Stimulated activated CD4-positive, alpha-beta T cell treated with anti-CD3 and anti-CD28 coated beads, Interleukin-2, amount 100 ng/mL, for 24 hours (primary cell): Measurements from ENCODE around the gene ARNT2.

Experiments
- DNase-seq, 2 donors: peaks; one replicate each; pipeline ENCODE4 v3.0.0-alpha.2; 2020

ARNT2 gene

DNA sequence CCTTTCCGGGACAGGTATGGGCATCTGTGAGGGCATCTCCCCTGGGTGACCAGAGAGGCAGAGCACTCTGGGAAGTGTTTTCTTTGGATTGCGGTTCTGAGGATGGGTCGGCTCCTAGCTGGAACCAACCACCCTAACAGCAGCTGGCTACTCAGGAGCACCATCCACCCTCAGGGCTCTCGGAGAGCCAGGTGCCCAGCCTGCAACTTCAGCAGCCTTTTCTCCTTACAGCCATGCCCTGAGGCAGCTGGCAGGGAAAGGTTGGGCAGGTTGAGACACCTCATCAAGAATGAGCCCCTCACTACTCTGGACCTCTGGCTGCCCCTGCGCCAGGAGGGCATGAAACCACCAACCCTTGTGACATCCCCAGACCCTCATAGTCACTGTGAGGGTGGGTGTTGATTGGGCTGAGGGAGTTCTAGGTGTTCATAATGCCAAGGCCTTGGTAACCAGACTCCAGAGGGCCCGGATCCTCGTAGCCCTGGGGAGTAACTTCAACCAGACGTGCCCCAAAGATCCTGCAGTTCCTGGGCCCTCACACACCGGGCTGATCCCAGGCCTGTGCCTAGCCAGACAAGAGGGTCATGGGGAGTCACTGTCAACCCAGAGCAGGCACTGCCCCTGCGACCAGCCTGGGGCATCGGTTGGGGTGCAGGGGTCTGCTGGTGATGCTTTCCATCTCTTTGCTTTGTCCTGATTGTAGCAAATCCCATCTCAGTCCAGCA lies 176.5 kb downstream of the ARNT2 start:
- no peak for DNase-seq

DNA sequence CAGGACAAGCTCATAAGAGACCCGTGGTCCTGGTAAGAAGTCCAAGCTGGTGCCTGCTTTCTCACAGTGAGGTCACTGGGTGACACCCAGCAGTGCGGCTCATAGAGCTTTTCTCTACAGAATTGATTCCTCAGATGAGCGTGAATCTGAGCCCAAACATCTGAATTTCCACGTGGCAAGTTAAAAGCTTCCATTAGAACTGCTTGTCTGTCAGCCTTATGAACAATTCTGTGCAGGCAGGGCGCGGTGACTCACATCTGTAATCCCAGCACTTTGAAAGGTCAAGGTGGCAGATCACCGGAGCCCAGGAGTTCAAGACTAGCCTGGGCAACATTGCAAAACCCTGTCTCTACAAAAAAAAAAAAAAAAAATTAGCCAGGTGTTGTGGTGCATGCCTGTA lies 177.8 kb downstream of the ARNT2 start:
- DNase-seq, result no peak

DNA sequence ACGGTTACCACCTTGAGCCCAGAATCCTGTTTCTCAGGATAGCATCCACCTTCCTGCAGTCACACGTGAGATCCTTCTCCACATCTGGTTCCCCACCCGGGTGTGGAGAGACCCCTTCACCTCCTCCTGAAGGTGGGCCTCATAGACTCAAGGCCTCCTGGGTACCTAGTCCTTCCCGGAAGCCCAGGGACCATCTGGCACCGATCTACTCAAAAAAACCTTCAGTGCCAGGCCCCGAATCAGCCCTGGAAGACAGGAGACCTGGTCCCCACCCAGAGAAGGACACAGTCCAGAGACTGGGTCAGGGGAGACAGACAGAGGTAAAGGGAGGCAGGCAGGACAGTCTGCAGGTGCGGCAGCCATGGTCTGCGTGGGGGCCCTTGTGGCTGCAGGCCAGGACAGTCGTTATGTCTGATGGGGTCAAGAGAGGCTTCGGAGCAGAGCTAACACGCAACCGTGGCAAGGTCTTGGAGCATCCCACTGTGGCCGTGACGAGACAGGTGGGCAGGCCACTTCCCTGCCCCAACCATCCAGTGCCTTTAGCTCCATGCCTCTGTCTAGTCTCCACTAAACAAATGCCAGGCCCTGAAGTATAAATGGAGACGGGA lies 178.7 kb downstream of the ARNT2 start:
- no peak for DNase-seq

DNA sequence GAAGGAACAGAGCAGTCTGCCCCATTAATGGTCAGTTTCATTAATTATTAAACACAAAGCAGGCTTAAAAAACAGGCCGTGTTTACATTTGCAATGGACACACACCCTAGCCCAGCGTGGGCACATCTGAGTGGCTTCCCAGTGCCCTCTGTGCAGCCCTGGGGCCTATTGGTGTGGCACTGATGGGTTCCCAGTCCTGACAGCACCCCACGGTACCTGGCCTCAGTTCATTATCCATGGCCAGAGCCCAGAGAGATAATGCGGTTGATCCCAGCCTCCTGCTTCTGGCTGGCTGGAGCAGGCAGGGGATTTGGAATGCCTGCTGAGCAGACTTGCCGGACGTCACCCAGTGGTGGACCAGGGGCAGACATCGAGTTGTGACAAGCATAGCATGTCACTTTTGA lies 180.4 kb downstream of the ARNT2 start:
- no peak for DNase-seq

DNA sequence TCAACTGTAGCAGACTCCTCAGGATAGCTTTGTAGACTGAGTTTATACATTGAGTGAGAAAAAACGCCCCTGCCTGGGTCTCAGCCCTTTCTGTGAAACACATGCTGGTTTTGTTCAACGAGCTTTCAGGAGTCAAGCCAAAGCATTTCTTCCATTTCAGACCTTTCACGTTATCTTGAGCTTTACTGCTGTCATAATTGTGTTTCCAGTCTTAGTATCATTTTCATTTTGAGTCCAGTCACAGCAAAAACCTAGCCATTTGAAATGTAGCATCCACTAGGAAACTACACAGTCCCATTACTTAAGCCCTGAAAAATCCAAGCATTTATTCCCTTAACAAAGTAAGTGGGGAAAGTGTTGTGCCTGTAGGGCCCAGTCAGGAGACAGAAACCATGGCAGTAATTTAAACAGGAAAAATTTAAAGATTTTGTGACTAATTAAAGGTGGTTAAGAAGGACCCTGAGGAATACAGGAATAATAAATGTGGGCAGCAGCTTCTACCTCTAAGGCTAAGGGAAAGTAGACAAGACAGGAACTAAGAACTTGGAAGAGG lies 180.9 kb downstream of the ARNT2 start:
- DNase-seq, result no peak

DNA sequence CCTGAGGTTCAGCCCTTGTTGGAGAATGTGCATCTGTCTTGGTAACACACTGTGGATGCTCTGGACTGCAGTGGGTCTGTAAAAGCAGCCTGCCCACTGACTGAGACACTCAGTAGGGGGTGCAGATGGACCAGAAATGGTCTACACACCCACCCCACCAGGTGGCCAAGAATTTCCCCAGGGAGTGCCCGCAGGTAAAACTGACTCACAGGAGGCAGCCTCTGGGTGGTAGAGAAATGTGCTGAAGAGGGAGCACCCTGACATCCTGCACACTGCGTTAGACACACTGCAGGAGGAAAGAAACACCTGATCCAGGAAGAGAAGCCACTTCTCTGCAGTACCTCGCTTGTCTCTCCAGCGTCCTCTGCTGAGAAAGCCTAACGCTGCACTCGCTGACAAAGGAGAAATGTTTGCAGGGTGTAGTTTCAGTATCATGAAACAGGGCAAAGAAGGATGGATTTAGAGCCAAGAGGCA lies 181.4 kb downstream of the ARNT2 start:
- no peak for DNase-seq

DNA sequence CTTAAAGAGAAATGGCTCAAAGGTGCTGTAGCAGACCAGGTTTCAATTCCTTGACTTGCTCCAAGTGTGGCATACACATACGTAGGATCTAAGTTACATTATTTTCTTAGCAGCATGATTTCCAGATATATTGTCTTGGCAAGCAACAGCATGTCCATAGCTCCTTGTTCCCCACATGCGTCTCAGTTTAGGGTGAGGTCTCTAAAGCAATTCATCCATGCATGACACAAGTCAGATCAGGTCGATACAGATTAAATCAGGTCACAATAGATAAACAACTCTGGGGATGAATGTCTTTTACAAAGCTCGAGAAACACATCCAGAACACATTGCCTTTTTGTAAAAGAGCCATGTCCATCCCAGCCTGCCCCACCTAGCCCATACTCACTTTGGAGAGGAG lies 182.0 kb downstream of the ARNT2 start:
- no peak for DNase-seq

DNA sequence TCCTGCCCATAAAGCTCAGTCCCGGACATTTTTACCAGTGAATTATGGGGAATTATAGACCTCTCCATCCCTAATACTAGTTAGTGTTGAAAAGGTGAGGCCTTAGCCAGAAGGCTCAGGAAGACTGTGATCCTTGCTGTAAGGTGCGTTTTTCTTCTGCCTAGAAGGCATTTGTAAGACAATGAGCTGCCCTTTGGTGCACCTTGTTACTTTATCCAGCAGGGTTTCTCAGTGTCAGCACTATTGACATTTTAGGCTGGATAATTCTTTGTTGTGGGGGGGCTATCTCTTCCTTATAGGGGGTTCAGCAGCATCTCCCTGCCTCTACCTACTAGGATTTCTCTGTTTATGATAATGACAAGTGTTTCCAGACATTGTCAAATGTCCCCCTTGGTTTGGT lies 182.8 kb downstream of the ARNT2 start:
- DNase-seq, result no peak

DNA sequence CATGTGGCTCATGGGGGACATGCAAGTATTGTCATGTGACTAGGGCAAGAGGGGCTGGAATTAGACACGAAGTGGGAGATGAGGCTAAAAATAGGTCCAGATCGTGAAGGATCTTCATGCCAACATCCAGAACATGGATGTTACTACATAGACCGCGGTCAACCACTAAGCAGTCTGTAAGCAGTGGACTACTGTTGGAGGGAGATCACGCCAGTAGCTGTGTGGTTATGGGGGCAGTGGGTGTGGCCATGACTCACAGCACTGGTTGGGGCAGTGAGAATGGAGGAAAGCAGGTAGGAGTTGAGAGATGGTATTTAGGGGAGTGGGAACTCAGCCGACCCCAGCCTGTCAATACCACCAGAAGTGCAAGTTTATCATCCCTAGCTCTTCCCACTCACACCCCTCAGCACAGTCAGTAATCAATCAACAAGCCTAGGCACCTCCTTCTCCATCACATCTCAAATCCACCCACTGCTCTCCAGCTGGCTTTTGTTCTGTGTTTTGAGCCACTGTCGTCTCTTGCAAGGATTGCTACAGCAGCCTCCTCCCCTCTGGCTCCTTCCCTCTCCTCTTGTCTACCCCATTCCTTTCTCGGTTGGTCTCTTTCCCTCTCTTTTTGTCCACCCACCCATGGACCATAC lies 183.8 kb downstream of the ARNT2 start:
- DNase-seq, result no peak

DNA sequence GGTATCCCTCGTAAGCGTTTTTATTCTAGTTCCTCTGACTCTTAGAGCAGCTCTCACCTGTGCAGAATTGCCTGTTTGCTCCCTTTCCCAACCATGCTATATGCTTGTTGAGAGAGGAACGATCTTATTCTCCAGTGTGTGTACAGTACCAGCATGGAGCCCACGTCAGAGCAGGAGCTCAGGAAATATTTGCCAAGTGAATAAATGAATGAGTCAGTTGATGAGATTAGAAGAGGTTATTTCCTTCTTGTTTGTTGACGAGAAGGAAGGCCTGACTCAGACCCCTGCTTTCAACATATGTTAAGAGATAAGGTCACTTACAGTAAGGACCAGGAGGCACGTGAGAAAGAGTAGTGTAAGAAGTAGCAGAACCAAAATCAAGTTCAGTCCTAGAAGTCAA lies 184.6 kb downstream of the ARNT2 start:
- DNase-seq, result no peak

DNA sequence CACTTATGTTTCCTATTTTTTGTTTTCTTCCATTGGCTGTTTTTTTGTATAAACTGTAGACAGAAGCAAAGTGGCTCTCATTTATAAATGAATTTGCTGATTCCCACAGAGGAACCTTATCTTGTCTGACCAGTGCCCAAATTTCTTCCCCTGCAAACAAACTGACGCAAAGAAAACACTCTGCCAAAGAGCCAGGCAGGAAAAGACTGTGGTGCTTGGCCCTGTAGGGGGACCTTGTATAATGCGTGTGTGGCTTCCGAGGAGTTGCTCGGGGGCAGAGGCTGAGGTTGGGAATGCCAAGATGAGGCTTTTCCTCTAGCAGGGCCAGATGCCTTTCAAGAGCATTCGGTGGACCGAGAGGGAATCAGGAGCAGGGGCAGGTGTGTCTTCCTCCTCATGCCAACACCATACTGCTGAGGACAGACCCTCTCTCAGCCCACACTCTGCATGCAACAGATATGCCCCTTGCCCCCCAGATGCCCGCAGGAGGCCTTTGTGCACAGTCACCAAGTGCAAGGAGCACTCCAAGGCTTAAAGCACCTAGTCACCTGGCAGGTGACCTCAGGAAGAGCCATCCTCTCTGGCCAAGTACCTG lies 186.7 kb downstream of the ARNT2 start:
- DNase-seq, result no peak

DNA sequence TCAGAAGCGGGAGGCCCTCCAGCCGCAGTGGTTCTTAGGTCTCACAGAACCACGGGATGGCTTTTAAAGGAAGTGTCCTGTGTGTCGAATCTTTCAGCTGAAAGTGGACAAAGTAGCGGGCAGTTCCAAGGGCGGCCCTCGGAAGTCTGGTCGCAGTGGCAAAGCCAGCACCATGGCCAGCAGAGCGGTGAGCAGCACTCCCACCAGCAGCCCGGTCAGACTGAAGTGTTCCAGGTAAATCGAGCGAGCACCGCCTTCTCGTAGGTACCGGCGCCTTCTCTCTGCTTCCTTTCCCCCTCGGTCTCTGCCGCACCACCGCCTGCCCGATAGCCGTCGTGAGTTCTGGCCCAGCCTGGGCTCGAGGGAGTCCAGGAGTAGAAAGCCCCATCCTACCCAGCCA lies 187.3 kb downstream of the ARNT2 start:
- no peak for DNase-seq

DNA sequence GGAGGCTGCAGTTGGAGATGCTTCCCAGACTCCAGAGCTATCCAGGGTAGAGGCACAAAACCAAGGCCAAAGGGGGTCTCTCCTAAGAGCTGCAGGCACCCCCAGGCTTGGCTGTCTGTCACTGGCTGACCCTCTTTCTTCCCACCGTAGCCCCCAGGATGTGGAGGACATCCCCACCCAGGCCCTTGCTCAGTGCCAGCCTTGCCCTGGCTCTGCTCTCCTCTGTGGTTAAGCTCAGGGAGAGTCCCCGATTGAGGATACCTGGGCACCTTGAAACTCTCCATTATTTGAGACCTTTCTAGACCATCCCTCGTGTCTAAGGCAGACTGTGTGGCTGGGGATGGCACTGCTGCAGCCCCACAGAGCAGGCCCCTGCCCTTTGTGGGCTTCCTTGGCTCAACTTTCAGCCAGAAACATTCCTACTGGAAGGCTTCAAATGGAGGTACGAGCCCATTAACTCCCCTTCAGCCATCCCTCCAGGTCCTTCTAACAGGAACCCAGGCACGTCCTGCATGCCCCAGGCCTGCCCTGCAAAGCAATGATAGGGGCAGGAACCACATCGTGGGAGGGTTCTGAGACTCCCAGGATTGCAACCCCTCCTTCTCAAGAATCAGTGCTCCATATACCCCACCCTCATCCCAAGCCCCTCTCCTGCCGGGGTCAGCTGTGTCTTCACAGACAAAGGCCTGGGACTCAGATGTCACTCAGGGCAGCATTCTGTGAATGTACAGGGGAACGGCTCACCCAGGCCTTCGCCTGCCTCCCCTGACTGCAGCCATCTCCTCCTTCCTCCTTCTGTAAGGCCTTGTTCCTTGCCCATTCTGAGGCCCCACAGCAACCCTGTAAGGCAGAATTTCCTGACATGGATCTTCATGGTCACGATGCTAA lies 188.0 kb downstream of the ARNT2 start:
- DNase-seq, result no peak

DNA sequence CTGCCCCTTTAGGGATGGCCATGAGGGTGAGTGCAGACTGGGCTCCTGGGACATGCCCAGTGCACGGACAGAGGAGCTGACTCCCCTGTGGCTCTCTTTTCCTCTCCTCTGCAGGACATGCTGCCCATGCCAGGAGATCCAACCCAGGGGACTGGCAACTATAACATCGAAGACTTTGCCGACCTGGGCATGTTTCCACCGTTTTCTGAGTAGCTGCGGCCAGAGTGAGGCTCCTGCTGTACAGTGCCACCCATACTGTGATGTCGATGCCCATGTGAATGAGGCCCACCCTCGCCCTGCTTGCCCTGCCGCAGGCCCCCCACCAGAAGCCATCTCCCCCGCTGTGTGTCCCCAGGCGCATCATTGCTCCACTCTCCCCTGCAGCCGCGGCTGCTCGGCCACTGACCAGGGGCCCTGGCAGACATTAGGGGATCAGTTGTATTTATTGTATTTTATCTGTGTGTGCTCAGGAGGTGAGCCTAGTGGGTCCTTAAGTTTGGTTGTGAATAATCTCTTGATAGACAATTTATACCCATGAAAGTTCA lies 189.4 kb downstream of the ARNT2 start:
- no peak for DNase-seq

DNA sequence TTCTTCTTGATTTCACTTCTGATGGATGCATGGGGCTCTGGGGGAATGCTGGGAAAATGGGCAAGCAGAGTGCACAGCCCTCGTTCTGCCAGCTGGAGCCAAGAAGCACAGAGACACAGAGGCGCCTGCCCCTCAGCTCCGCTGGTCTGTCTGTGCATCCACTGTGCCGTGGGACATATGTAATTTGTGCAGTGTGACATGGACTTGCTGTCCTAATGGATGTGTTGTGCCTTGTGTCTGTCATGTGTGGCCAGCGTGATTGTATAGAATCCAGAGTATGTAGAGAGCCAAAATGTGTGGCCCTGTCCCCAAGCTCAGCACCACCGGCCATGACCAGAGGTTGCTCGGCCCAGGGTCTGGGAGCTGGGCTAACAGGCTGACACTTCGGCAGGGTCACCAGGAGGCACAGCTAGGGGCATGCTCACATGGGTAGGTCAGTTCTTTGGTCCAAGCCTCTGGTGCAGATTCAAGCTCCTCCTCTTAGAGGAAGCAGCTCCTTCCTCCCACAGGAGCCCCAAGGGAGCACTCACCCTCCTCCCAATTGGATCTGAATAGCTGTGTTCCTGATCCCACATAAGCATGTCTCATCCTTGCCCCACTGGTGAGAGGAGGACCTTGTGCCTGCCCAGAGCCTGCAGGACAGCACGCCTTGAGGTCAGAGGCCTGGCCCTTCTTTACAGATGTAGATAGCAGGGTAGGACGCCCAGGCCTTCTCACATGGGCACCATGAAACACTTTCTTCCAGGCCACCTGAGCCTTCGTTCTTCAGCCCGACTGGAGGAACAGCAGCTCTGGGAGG lies 190.1 kb downstream of the ARNT2 start:
- no peak for DNase-seq

DNA sequence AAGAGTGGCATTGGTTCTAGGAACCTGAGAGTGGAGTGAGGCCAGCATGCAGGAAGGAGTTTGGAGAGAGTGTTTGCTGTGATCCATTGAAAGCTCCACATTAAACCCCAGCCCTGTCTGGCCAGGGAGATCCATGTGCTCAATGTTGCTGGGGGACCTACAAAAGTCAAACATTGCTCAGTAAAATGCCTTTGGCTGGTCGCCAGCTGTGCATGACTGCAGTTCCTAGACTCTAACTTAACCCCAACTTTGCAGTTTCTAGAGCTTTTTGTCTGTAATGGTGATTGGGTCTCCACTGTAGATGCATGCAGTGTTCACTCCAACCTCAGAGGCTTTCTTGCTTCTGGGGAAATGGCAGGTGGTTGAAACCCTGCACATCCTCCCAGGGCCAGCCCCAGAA lies 191.2 kb downstream of the ARNT2 start:
- DNase-seq, result no peak

DNA sequence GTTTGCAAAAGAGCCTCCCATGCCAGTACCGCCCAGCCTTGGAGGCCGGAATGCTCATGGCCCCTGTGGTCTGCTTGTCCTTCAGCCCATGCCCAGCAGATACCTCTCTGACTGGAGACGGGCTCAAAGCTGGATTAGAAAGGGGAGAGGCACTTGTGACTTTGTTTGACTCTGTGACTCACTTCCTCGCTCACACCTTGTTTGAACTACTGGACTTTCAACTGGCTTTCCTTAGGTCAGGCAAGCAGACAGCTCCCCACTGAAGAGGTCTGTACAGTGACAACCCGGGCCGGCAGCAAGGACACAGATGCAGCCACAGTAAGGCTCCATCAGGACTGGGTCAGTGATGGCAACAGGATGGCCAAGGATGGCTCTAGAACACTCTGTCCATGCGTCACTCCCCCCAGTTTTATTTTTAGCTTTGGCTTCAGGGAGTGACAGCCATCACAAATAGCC lies 192.4 kb downstream of the ARNT2 start:
- no peak for DNase-seq

DNA sequence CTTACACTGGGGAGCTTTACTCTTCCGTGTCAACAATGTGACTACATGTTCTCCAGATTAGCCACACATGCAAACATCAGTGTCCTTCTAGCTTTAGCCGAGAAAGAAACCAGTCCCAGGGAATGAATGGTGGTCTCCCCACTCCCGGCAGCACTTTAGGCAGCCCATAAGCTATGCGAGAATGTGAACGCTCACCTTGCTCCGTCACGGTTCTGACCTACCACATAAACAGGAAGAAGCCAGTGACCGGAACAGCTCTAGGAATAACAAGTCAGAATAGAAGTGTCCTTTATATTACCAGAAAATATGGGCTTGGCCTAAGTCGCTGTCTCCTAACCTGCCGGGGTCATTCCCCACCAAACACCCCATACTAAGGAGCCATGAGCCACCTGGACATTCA lies 192.9 kb downstream of the ARNT2 start:
- no peak for DNase-seq

DNA sequence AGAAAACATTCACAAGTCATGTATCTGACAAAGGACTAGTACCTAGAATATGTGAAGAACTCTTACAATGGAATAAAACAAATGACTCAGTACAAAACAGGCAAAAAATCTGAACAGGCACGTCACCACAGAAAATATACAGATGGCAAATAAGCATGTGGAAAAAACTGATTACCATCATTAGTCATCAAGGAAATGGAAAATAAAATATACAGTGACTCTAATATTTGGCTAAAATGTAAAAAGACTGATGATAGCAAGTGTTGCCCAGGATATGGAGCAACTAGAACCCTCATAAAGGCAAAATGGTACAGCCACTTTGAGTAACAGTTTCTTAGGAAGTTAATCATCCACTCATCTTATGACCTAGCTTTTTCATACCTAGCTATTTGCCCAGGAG lies 195.2 kb downstream of the ARNT2 start:
- no peak for DNase-seq

DNA sequence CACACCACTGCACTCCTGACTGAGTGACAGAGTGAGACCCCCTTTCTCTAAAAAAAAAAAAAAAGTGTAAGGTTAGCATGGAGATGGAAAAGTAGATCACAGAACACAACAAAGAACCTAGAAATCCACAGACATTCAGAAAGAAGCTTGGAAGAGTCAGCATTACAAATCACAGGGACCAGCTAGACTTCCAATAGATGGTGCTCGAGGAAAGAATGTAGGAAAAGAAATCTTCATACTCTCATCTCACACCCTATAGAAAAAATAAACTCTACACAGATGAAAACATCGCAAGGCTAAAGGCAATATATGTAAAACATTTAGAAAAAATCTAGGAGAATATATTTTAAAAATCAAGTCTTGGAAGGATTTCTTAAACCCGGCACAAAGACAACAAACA lies 196.4 kb downstream of the ARNT2 start:
- DNase-seq, result no peak

DNA sequence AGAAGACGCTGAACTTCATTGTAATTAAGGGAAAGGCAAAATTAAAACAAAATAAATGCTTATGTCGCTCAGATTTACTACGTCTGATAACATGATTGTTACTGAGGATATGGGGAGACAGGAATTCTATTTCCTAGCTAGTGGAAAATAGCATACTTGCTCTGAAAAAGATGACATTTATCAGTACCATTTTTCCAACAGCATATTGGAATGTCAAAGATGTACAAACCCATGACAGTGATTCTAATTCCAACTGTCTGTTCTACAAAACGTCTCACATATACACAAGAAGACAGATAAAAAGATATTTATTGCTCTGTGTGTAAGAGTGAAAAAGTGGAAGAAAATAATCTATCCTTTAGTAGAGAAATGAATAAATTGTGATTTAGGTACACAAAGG lies 197.1 kb downstream of the ARNT2 start:
- DNase-seq, result no peak
